Neuronal stem cell (in vitro differentiated cells): ENCODE results near the gene MTTP.

Source experiments
- DNase-seq: peaks from one replicate; pipeline ENCODE4 v3.0.0-alpha.2; 2013; ENCODE audit warnings: low spot score
- H2AFZ ChIP-seq: one replicate; pipeline ENCODE4 v1.6.1; 2013; ENCODE audit warnings: mild to moderate bottlenecking, low read length, inconsistent platforms
- H2AK5ac ChIP-seq: 2 replicates; pipeline ENCODE4 v1.6.1; 2013; ENCODE audit warnings: low read depth, mild to moderate bottlenecking, inconsistent platforms, low read length, moderate library complexity, mixed read lengths
- H2BK120ac ChIP-seq: 2 replicates; pipeline ENCODE4 v1.6.1; 2013; ENCODE audit warnings: low read depth, mild to moderate bottlenecking, inconsistent platforms, low read length, moderate library complexity, mixed read lengths
- H2BK12ac ChIP-seq: one replicate; pipeline ENCODE4 v1.6.1; 2013; ENCODE audit warnings: low read length, inconsistent platforms
- H2BK15ac ChIP-seq: 2 replicates; pipeline ENCODE4 v1.6.1; 2013; ENCODE audit warnings: mild to moderate bottlenecking, low read length, inconsistent platforms, mixed read lengths
- H2BK5ac ChIP-seq: one replicate; pipeline ENCODE4 v1.6.1; 2013; ENCODE audit warnings: inconsistent platforms, mild to moderate bottlenecking, low read length, moderate library complexity
- H3K14ac ChIP-seq: one replicate; pipeline ENCODE4 v1.6.1; 2013; ENCODE audit warnings: low read length, inconsistent platforms
- H3K18ac ChIP-seq: 2 replicates; pipeline ENCODE4 v1.6.1; 2013; ENCODE audit warnings: low read length, inconsistent platforms
- H3K23ac ChIP-seq: 2 replicates; pipeline ENCODE4 v1.6.1; 2013; ENCODE audit warnings: low read depth, mild to moderate bottlenecking, mixed read lengths, low read length, inconsistent platforms; ENCODE audit not compliant: poor library complexity
- H3K27ac ChIP-seq: replicated peaks from 3 replicates; pipeline ENCODE4 v1.5.1; 2013; ENCODE audit warnings: low read length, inconsistent platforms
- H3K27me3 ChIP-seq, 3 experiments: 2 replicates each; pipeline ENCODE4 v1.6.1; 2013; ENCODE audit warnings: low read length in 3 of 3, mild to moderate bottlenecking in 2 of 3, inconsistent platforms in 1 of 3, low read depth in 1 of 3, mixed read lengths in 1 of 3, moderate library complexity in 1 of 3; ENCODE audit not compliant: control insufficient read depth in 3 of 3, insufficient read depth in 3 of 3
- H3K36me3 ChIP-seq, 2 donors: replicated peaks in 1 of 2; 2 replicates each; pipeline ENCODE4 v1.6.1; 2013; ENCODE audit warnings: low read length in 2 of 2; ENCODE audit not compliant: control insufficient read depth in 2 of 2, insufficient read depth in 2 of 2
- H3K4ac ChIP-seq: 2 replicates; pipeline ENCODE4 v1.6.1; 2013; ENCODE audit warnings: inconsistent platforms, mild to moderate bottlenecking, low read length, moderate library complexity
- H3K4me1 ChIP-seq, 2 donors: 1 replicate in 1 of 2; 2 replicates in 1 of 2; pipeline ENCODE4 v1.6.1; 2013; ENCODE audit warnings: low read length in 2 of 2, low read depth in 1 of 2; ENCODE audit not compliant: control insufficient read depth in 2 of 2, insufficient read depth in 1 of 2
- H3K4me2 ChIP-seq: one replicate; pipeline ENCODE4 v1.6.1; 2013; ENCODE audit warnings: mild to moderate bottlenecking, low read length, inconsistent platforms; ENCODE audit not compliant: insufficient read depth, poor library complexity, severe bottlenecking
- H3K4me3 ChIP-seq, 2 donors: 2 replicates each; pipeline ENCODE4 v1.5.1; 2013; ENCODE audit warnings: low read length in 2 of 2, mild to moderate bottlenecking in 2 of 2, inconsistent platforms in 1 of 2, moderate library complexity in 1 of 2
- H3K79me1 ChIP-seq: one replicate; pipeline ENCODE4 v1.6.1; 2013; ENCODE audit warnings: low read depth, mild to moderate bottlenecking, inconsistent platforms, low read length, moderate library complexity
- H3K9ac ChIP-seq: one replicate; pipeline ENCODE4 v1.6.1; 2013; ENCODE audit warnings: mild to moderate bottlenecking, low read depth, low read length, inconsistent platforms; ENCODE audit not compliant: poor library complexity
- H3K9me3 ChIP-seq, 2 donors: replicated peaks in 1 of 2; 2 replicates each; pipeline versions ENCODE3 to v1.6.1; 2013; ENCODE audit warnings: low read length in 2 of 2, mild to moderate bottlenecking in 2 of 2, inconsistent platforms in 1 of 2, low read depth in 1 of 2, mixed read lengths in 1 of 2, moderate library complexity in 1 of 2; ENCODE audit not compliant: control insufficient read depth in 2 of 2, insufficient read depth in 1 of 2
- H4K8ac ChIP-seq: one replicate; pipeline ENCODE4 v1.6.1; 2013; ENCODE audit warnings: low read depth, mild to moderate bottlenecking, inconsistent platforms, low read length, moderate library complexity
- H4K91ac ChIP-seq: one replicate; pipeline ENCODE4 v1.6.1; 2013; ENCODE audit warnings: low read length, low read depth, mild to moderate bottlenecking, inconsistent platforms; ENCODE audit not compliant: poor library complexity
- WGBS, 2 donors: extraction: QIAGEN DNeasy Blood & Tissue Kit; methylation state at CpG; one replicate each; pipeline ENCODE4 v1.1.7; 2013; ENCODE audit warnings: missing lambda C conversion rate in 2 of 2, mixed read lengths in 1 of 2; ENCODE audit not compliant: insufficient read length in 2 of 2, insufficient replicate concordance in 1 of 2; ENCODE audit errors: extremely low coverage in 2 of 2; 5-methylcytosine and 5-hydroxymethylcytosine counted together

The MTTP gene

DNA sequence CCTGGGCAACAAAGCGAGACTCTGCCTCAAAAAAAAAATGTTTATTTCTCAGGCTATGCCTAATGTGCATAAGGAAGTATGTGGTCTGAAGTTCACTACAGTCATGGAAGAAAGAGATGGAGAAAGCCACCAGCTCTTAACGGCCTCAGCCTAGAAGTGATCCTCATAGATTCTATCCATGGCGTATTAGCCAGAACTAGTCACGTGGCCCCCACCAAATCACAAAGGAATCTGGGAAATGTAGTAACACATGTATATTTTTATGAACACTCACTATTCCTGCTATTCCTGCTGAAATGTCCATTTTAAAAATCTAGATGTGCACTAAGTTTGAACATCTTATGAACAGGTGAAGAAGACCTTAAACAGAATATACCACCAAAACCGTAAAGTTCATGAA lies 33.8 kb downstream of the MTTP start:
- Histone ChIP-seq H2AK5ac (no peak overlapping the region), H2BK5ac (no peak overlapping the region), H3K18ac (no peak overlapping the region), H3K4me3 (no peak overlapping the region), H3K79me1 (no peaks in the 10 kb centered on the region), H4K91ac (no peak overlapping the region), H3K36me3 (peaks cover 0 to 43% of the 10 kb centered on the region in 2 donors), H3K23ac (no peak overlapping the region), H3K27ac (no peak overlapping the region), H2BK15ac (no peak overlapping the region), H2BK12ac (no peak overlapping the region), H3K4me2 (no peak overlapping the region), H3K4ac (no peak overlapping the region), H3K14ac (no peak overlapping the region), H3K9me3 (no peaks in the 10 kb centered on the region), H3K27me3 (no peaks in the 10 kb centered on the region), H3K9ac (no peak overlapping the region), H3K4me1 (no peaks in the 10 kb centered on the region), H2AFZ (no peak overlapping the region), H2BK120ac (no peak overlapping the region), H4K8ac (no peak overlapping the region)
- WGBS, 2 donors = no CpG with 5 or more reads among the region's 5 CpGs
- no peak for DNase-seq

DNA sequence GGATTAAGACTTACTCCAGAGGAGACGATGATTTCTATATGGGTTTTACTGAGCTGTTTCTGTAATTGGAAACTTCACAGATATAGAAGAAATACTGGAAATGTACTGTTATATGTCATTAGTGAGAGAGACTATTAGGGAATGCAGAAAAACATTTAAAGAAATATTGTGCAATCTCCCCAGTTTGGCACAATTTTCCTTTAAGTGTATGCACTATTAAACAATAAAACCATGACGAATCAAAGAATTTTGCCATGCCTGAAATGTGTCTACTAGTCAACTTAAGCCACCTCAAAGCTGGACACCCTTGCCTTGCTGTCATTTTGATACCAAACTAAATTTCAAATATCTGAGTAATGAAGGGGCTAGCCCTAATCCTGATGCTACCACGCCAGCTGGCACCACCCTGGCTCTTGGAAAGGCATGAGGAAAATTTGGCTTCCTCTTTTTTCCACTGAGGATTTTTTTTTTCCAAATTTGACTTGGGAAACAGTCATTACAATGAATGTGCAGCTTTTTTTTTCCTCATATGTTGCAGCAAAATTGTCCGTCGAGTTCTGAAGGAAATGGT lies 36.1 kb downstream of the MTTP start:
- no peak overlapping the region for H3K18ac ChIP-seq
- DNase-seq = no peak
- no peak overlapping the region for H3K23ac ChIP-seq
- H3K4me1 ChIP-seq = no peaks in the 10 kb centered on the region
- H4K91ac ChIP-seq = no peak overlapping the region
- H2BK120ac ChIP-seq = no peak overlapping the region
- H3K27ac ChIP-seq = no peak overlapping the region
- no CpG with 5 or more reads among the region's 5 CpGs for WGBS, 2 donors
- H3K9me3 ChIP-seq = no peaks in the 10 kb centered on the region
- no peak overlapping the region for H2BK12ac ChIP-seq
- no peak overlapping the region for H2BK15ac ChIP-seq
- H4K8ac ChIP-seq = no peak overlapping the region
- H3K4me3 ChIP-seq = no peak overlapping the region
- H3K4ac ChIP-seq = no peak overlapping the region
- H2AK5ac ChIP-seq = no peak overlapping the region
- no peak overlapping the region for H3K9ac ChIP-seq
- H3K36me3 ChIP-seq = peaks cover 0 to 46% of the 10 kb centered on the region in 2 donors
- no peak overlapping the region for H3K14ac ChIP-seq
- no peak overlapping the region for H3K4me2 ChIP-seq
- H2BK5ac ChIP-seq = no peak overlapping the region
- no peak overlapping the region for H2AFZ ChIP-seq
- H3K27me3 ChIP-seq = no peaks in the 10 kb centered on the region
- no peaks in the 10 kb centered on the region for H3K79me1 ChIP-seq

DNA sequence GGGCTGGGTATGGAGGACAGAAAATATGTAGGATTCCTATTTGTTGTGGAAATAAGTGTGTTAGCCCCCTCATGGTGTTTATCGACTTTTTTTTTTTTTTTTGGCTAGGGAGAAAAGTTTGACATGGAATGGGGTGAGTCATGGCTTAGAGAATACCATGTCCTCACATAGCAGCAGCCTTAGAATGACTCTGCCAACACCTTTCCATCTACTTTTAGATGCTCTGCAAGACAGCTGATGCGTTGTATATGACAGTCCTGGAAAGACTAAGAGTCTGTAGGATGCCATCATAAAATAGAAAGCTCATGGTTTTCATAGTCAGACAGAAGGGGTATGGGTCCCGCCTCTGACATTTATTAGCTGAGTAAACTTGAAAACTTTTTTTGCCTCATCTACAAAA lies 37.7 kb downstream of the MTTP start:
- no peak overlapping the region for H3K4me3 ChIP-seq
- no peak for DNase-seq
- H3K18ac ChIP-seq = no peak overlapping the region
- H3K4me2 ChIP-seq = no peak overlapping the region
- peaks cover 0 to 34% of the 10 kb centered on the region in 2 donors for H3K36me3 ChIP-seq
- no peak overlapping the region for H3K4ac ChIP-seq
- H4K91ac ChIP-seq = no peak overlapping the region
- no peak overlapping the region for H2BK5ac ChIP-seq
- no peak overlapping the region for H4K8ac ChIP-seq
- no peak overlapping the region for H2AFZ ChIP-seq
- H3K27me3 ChIP-seq = no peaks in the 10 kb centered on the region
- H3K23ac ChIP-seq = no peak overlapping the region
- H2BK12ac ChIP-seq = no peak overlapping the region
- no peaks in the 10 kb centered on the region for H3K79me1 ChIP-seq
- H3K14ac ChIP-seq = no peak overlapping the region
- H2BK15ac ChIP-seq = no peak overlapping the region
- no peak overlapping the region for H3K27ac ChIP-seq
- H3K9ac ChIP-seq = no peak overlapping the region
- no peak overlapping the region for H2BK120ac ChIP-seq
- H3K4me1 ChIP-seq = no peaks in the 10 kb centered on the region
- no peaks in the 10 kb centered on the region for H3K9me3 ChIP-seq
- WGBS, 2 donors = no CpG with 5 or more reads among the region's 3 CpGs
- H2AK5ac ChIP-seq = no peak overlapping the region

DNA sequence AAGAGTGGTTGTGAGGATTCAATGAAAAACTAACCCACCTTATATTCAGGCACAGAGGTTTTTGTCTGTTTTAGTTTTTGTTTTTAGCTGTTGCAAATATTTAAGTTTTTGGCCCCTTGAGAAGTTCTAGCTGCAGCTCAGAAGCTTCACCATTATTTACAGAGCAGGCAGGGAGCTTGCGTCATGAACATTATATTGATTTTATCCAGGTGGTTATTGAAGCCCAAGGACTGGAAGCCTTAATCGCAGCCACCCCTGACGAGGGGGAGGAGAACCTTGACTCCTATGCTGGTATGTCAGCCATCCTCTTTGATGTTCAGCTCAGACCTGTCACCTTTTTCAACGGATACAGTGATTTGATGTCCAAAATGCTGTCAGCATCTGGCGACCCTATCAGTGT lies 38.1 kb downstream of the MTTP start:
- Histone ChIP-seq H3K23ac (no peak overlapping the region), H3K79me1 (no peaks in the 10 kb centered on the region), H2BK5ac (no peak overlapping the region), H3K36me3 (peaks cover 0 to 30% of the 10 kb centered on the region in 2 donors), H3K14ac (no peak overlapping the region), H3K4me2 (no peak overlapping the region), H4K8ac (no peak overlapping the region), H3K4me1 (no peaks in the 10 kb centered on the region), H3K9ac (no peak overlapping the region), H2AK5ac (no peak overlapping the region), H3K27me3 (no peaks in the 10 kb centered on the region), H3K18ac (no peak overlapping the region), H2BK15ac (no peak overlapping the region), H3K4ac (no peak overlapping the region), H2BK12ac (no peak overlapping the region), H2AFZ (no peak overlapping the region), H3K4me3 (no peak overlapping the region), H4K91ac (no peak overlapping the region), H3K27ac (no peak overlapping the region), H3K9me3 (no peaks in the 10 kb centered on the region), H2BK120ac (no peak overlapping the region)
- no peak for DNase-seq
- WGBS, 2 donors = no CpG with 5 or more reads among the region's 5 CpGs
